ENCODE measurements around the gene KIDINS220. TPM values are rescaled to one million over a fixed set of nuclear protein-coding genes. Genes with fewer than 3 reads are reported as not detected.

Gene KIDINS220
- total RNA-seq, 1 donor from 2014 or later = 96.7 TPM

GRCh38 chr2:8848328-8849100 lies 11.1 kb upstream of the KIDINS220 start:
- no peak overlapping the region for H3K4me3 Mint-ChIP-seq (ENCODE audit: low read depth)

GRCh38 chr2:8847400-8847799 lies 10.0 kb upstream of the KIDINS220 start:
- Mint-ChIP-seq H3K27me3 (no peaks in the 10 kb centered on the region), H3K4me1 (ENCODE audit: low read depth) (peaks cover 2% of the 10 kb centered on the region), H3K4me3 (ENCODE audit: low read depth) (no peak overlapping the region), H3K27ac (no peak overlapping the region), H3K36me3 (ENCODE audit: insufficient read depth) (no peaks in the 10 kb centered on the region), H3K9me3 (ENCODE audit: low read depth) (no peaks in the 10 kb centered on the region)
- TF ChIP-seq CTCF (IDR thresholded peaks at IDR 0.05; ENCODE audit: unreplicated experiment) = no peak
- DNase-seq (ENCODE audit: low spot score, unreplicated experiment) = no peak

More at GRCh38 chr2:8848328-8849100, 11.1 kb upstream of the KIDINS220 start:
- Mint-ChIP-seq H3K36me3 (ENCODE audit: insufficient read depth) (no peaks in the 10 kb centered on the region), H3K9me3 (ENCODE audit: low read depth) (no peaks in the 10 kb centered on the region), H3K4me1 (ENCODE audit: low read depth) (peaks cover 2% of the 10 kb centered on the region), H3K27me3 (no peaks in the 10 kb centered on the region), H3K27ac (no peak overlapping the region)
- no peak for DNase-seq (ENCODE audit: low spot score, unreplicated experiment)
- no peak for TF ChIP-seq CTCF (IDR thresholded peaks at IDR 0.05; ENCODE audit: unreplicated experiment)

GRCh38 chr2:8841932-8842331 lies 4.5 kb upstream of the KIDINS220 start:
- Mint-ChIP-seq H3K4me1 (ENCODE audit: low read depth) (peaks cover 5% of the 10 kb centered on the region), H3K9me3 (ENCODE audit: low read depth) (peaks cover 7% of the 10 kb centered on the region), H3K36me3 (ENCODE audit: insufficient read depth) (peaks cover 1% of the 10 kb centered on the region), H3K27ac (no peak overlapping the region), H3K27me3 (no peaks in the 10 kb centered on the region), H3K4me3 (ENCODE audit: low read depth) (no peak overlapping the region)
- DNase-seq (ENCODE audit: low spot score, unreplicated experiment) = no peak
- no peak for TF ChIP-seq CTCF (IDR thresholded peaks at IDR 0.05; ENCODE audit: unreplicated experiment)

- Mint-ChIP-seq H3K36me3 (ENCODE audit: insufficient read depth) (peaks cover 3% of the 10 kb centered on the region), H3K4me3 (ENCODE audit: low read depth) (no peak overlapping the region), H3K9me3 (ENCODE audit: low read depth) (peaks cover 7% of the 10 kb centered on the region), H3K27me3 (no peaks in the 10 kb centered on the region), H3K27ac (no peak overlapping the region), H3K4me1 (ENCODE audit: low read depth) (peaks cover 16% of the 10 kb centered on the region)
- no peak for TF ChIP-seq CTCF (IDR thresholded peaks at IDR 0.05; ENCODE audit: unreplicated experiment)
- no peak for DNase-seq (ENCODE audit: low spot score, unreplicated experiment)
Observed at GRCh38 chr2:8840475-8841091, 3.2 kb upstream of the KIDINS220 start.

- H3K9me3 Mint-ChIP-seq (ENCODE audit: low read depth) = peaks cover 7% of the 10 kb centered on the region
- peaks cover 21% of the 10 kb centered on the region for H3K4me1 Mint-ChIP-seq (ENCODE audit: low read depth)
- no peak for TF ChIP-seq CTCF (IDR thresholded peaks at IDR 0.05; ENCODE audit: unreplicated experiment)
- H3K27ac Mint-ChIP-seq = no peak overlapping the region
- no peak overlapping the region for H3K4me3 Mint-ChIP-seq (ENCODE audit: low read depth)
- DNase-seq (ENCODE audit: low spot score, unreplicated experiment) = no peak
- peaks cover 3% of the 10 kb centered on the region for H3K36me3 Mint-ChIP-seq (ENCODE audit: insufficient read depth)
- no peaks in the 10 kb centered on the region for H3K27me3 Mint-ChIP-seq
Observed at GRCh38 chr2:8839189-8839965, 2.0 kb upstream of the KIDINS220 start.
